HEK293 (cell line): ENCODE data around the gene JMJD6.

Source experiments
- HOXA7 ChIP-seq: sonication (generic); formaldehyde crosslinking; IDR thresholded peaks from 2 replicates; pipeline ENCODE4 v1.8.1; 2022; ENCODE audit warnings: missing genetic modification reagents, borderline replicate concordance
- SP2 ChIP-seq: fragments of 450-650 bp; formaldehyde crosslinking; IDR thresholded peaks from 2 replicates; pipeline ENCODE4 v1.5.1; 2016; ENCODE audit warnings: missing biosample characterization, missing genetic modification characterization
- TCF7L2 ChIP-seq: IDR thresholded peaks from 2 replicates; pipeline ENCODE4 v1.6.1; 2011; ENCODE audit warnings: low read depth, mild to moderate bottlenecking, inconsistent platforms, low read length, moderate library complexity, borderline replicate concordance
- YY1 ChIP-seq: fragments of 450-650 bp; formaldehyde crosslinking; IDR thresholded peaks from 2 replicates; pipeline ENCODE4 v1.5.1; 2018; ENCODE audit warnings: missing biosample characterization, missing genetic modification characterization
- ZNF132 ChIP-seq: fragments of 450-650 bp; formaldehyde crosslinking; IDR thresholded peaks from 2 replicates; pipeline ENCODE4 v1.5.1; 2017; ENCODE audit warnings: missing biosample characterization, missing genetic modification characterization, borderline replicate concordance
- ZNF174 ChIP-seq: fragments of 450-650 bp; formaldehyde crosslinking; IDR thresholded peaks from 2 replicates; pipeline ENCODE4 v1.5.0; 2017; ENCODE audit warnings: missing biosample characterization, mild to moderate bottlenecking, missing genetic modification characterization
- ZNF23 ChIP-seq: fragments of 450-650 bp; formaldehyde crosslinking; IDR thresholded peaks from 2 replicates; pipeline ENCODE4 v1.5.1; 2016; ENCODE audit warnings: missing biosample characterization, missing genetic modification characterization, borderline replicate concordance
- ZNF473 ChIP-seq: fragments of 450-650 bp; formaldehyde crosslinking; IDR thresholded peaks from 2 replicates; pipeline ENCODE4 v1.5.1; 2017; ENCODE audit warnings: missing biosample characterization, missing genetic modification characterization
- ZNF664 ChIP-seq: fragments of 450-650 bp; formaldehyde crosslinking; IDR thresholded peaks from 2 replicates; pipeline ENCODE4 v1.5.1; 2016; ENCODE audit warnings: missing biosample characterization, missing genetic modification characterization
- ZNF670 ChIP-seq: fragments of 450-650 bp; formaldehyde crosslinking; IDR thresholded peaks from 2 replicates; pipeline ENCODE4 v1.5.1; 2016; ENCODE audit warnings: missing biosample characterization, missing genetic modification characterization, low read depth
- TF ChIP-seq, protein P1 (sequence below): fragments of 450-650 bp; formaldehyde crosslinking; IDR thresholded peaks from 2 replicates; pipeline ENCODE4 v1.5.1; 2016; ENCODE audit warnings: missing biosample characterization, missing genetic modification characterization
- TF ChIP-seq, protein P2 (sequence below): fragments of 450-650 bp; formaldehyde crosslinking; IDR thresholded peaks from 2 replicates; pipeline ENCODE4 v1.5.1; 2016; ENCODE audit warnings: missing biosample characterization, missing genetic modification characterization
- TF ChIP-seq, protein P3 (sequence below): fragments of 450-650 bp; formaldehyde crosslinking; IDR thresholded peaks from 2 replicates; pipeline ENCODE4 v1.5.1; 2016; ENCODE audit warnings: missing biosample characterization, missing genetic modification characterization
- TF ChIP-seq, protein P4 (sequence below): fragments of 450-650 bp; formaldehyde crosslinking; IDR thresholded peaks from 2 replicates; pipeline ENCODE4 v1.5.1; 2016; ENCODE audit warnings: missing biosample characterization, missing genetic modification characterization

DNA sequence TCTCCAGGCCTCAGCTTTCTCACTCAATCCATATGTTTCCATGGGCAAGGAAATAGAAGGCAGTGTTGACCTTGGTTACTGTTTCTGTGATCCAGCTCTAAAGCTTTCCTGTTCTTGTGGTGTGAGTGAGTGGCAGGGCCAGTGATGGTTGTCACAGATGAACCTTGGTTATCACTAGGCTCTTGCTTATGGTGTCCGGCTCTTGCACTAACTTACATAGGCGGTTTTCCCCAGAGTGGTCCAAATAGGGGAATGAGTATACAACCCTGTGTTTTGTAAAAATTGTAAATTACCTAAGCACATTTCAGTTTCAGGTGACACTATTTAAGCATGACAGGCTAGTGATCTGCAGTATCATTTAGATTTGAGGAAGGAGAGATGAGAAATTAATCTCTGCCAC, 18.3 kb upstream of the JMJD6 start:
- TF ChIP-seq TCF7L2 (no peak), YY1 (tag by site-specific recombination) (no peak), ZNF23 (tag by site-specific recombination) (no peak), HOXA7 (CRISPR knock-in tag) (no peak), ZNF473 (tag by site-specific recombination) (no peak), ZNF132 (tag by site-specific recombination) (no peak), ZNF664 (tag by site-specific recombination) (no peak), SP2 (tag by site-specific recombination) (no peak), ZNF174 (no peak), ZNF670 (no peak)
- TF ChIP-seq, protein P1, sequence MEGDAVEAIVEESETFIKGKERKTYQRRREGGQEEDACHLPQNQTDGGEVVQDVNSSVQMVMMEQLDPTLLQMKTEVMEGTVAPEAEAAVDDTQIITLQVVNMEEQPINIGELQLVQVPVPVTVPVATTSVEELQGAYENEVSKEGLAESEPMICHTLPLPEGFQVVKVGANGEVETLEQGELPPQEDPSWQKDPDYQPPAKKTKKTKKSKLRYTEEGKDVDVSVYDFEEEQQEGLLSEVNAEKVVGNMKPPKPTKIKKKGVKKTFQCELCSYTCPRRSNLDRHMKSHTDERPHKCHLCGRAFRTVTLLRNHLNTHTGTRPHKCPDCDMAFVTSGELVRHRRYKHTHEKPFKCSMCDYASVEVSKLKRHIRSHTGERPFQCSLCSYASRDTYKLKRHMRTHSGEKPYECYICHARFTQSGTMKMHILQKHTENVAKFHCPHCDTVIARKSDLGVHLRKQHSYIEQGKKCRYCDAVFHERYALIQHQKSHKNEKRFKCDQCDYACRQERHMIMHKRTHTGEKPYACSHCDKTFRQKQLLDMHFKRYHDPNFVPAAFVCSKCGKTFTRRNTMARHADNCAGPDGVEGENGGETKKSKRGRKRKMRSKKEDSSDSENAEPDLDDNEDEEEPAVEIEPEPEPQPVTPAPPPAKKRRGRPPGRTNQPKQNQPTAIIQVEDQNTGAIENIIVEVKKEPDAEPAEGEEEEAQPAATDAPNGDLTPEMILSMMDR (tag by site-specific recombination) = no peak
- TF ChIP-seq, protein P2, sequence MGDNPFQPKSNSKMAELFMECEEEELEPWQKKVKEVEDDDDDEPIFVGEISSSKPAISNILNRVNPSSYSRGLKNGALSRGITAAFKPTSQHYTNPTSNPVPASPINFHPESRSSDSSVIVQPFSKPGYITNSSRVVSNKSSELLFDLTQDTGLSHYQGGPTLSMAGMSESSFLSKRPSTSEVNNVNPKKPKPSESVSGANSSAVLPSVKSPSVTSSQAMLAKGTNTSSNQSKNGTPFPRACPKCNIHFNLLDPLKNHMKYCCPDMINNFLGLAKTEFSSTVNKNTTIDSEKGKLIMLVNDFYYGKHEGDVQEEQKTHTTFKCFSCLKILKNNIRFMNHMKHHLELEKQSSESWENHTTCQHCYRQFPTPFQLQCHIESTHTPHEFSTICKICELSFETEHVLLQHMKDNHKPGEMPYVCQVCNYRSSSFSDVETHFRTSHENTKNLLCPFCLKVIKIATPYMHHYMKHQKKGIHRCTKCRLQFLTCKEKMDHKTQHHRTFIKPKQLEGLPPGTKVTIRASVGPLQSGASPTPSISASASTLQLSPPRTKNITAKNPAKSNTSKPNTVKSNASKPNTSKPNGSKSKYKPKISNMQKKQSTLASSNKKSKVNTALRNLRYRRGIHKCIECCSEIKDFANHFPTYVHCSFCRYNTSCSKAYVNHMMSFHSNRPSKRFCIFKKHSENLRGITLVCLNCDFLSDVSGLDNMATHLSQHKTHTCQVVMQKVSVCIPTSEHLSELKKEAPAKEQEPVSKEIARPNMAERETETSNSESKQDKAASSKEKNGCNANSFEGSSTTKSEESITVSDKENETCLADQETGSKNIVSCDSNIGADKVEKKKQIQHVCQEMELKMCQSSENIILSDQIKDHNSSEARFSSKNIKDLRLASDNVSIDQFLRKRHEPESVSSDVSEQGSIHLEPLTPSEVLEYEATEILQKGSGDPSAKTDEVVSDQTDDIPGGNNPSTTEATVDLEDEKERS (tag by site-specific recombination) = no peak
- TF ChIP-seq, protein P3, sequence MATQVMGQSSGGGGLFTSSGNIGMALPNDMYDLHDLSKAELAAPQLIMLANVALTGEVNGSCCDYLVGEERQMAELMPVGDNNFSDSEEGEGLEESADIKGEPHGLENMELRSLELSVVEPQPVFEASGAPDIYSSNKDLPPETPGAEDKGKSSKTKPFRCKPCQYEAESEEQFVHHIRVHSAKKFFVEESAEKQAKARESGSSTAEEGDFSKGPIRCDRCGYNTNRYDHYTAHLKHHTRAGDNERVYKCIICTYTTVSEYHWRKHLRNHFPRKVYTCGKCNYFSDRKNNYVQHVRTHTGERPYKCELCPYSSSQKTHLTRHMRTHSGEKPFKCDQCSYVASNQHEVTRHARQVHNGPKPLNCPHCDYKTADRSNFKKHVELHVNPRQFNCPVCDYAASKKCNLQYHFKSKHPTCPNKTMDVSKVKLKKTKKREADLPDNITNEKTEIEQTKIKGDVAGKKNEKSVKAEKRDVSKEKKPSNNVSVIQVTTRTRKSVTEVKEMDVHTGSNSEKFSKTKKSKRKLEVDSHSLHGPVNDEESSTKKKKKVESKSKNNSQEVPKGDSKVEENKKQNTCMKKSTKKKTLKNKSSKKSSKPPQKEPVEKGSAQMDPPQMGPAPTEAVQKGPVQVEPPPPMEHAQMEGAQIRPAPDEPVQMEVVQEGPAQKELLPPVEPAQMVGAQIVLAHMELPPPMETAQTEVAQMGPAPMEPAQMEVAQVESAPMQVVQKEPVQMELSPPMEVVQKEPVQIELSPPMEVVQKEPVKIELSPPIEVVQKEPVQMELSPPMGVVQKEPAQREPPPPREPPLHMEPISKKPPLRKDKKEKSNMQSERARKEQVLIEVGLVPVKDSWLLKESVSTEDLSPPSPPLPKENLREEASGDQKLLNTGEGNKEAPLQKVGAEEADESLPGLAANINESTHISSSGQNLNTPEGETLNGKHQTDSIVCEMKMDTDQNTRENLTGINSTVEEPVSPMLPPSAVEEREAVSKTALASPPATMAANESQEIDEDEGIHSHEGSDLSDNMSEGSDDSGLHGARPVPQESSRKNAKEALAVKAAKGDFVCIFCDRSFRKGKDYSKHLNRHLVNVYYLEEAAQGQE = no peak
- TF ChIP-seq, protein P4, sequence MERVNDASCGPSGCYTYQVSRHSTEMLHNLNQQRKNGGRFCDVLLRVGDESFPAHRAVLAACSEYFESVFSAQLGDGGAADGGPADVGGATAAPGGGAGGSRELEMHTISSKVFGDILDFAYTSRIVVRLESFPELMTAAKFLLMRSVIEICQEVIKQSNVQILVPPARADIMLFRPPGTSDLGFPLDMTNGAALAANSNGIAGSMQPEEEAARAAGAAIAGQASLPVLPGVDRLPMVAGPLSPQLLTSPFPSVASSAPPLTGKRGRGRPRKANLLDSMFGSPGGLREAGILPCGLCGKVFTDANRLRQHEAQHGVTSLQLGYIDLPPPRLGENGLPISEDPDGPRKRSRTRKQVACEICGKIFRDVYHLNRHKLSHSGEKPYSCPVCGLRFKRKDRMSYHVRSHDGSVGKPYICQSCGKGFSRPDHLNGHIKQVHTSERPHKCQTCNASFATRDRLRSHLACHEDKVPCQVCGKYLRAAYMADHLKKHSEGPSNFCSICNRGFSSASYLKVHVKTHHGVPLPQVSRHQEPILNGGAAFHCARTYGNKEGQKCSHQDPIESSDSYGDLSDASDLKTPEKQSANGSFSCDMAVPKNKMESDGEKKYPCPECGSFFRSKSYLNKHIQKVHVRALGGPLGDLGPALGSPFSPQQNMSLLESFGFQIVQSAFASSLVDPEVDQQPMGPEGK = no peak
